Colon (tissue), 2 donors: ENCODE data around the gene EVL.
"Not testable (repeated sequence)": the region's sequence is repeated elsewhere in the genome, so short reads cannot be mapped to it uniquely, and the experiment has no call there.

Experiments used
- FAIRE-seq: peaks from 2 replicates; lab custom pipeline; 2012; peaks lifted over from hg19 to GRCh38; lab: Jason Lieb, UNC
- donor health status: control.
- donor health status: control.

The EVL gene

GRCh38 chr14:100038065-100038464 lies 27.2 kb upstream of the EVL start:
- FAIRE-seq = no peak

GRCh38 chr14:100039903-100040302 lies 25.3 kb upstream of the EVL start:
- no peak for FAIRE-seq

DNA sequence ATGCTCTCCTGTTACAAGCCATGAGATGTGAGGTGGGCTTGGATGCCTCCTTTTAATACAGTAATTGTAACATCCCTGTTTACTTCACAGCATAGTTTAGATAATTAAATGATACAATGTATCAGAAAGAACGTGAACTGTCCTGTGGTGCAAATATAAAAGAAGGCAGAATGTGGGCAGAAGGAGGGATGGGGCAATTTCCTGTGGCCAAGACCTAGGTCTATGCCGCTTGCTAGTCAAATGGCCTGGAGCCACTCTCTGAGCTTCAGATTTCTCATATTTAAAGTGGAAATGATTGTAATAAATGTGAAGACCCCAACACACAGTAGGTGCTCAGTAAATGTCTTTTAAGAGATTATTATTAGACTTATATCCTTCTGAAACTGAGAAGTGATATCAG lies 24.0 kb upstream of the EVL start:
- FAIRE-seq = no peak

DNA sequence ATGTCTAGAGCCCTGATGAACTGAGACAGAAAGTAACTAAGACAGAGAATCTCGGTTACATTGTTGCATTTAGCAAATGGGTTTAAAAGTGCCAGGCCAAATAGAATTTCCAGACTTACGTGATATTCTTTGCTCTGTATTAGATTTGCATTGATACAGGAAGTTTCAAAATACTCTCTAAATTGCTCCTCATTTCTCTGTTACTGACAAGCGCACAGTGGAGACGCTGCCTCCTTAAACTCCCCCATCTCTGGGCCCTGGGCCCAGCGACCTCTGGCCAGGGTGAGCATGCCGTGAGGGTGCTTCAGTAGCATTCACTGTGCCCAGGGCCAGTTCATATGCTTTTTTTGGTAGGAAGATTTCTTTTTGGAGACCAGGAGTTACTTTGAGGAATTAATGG lies 22.9 kb upstream of the EVL start:
- FAIRE-seq = no peak

DNA sequence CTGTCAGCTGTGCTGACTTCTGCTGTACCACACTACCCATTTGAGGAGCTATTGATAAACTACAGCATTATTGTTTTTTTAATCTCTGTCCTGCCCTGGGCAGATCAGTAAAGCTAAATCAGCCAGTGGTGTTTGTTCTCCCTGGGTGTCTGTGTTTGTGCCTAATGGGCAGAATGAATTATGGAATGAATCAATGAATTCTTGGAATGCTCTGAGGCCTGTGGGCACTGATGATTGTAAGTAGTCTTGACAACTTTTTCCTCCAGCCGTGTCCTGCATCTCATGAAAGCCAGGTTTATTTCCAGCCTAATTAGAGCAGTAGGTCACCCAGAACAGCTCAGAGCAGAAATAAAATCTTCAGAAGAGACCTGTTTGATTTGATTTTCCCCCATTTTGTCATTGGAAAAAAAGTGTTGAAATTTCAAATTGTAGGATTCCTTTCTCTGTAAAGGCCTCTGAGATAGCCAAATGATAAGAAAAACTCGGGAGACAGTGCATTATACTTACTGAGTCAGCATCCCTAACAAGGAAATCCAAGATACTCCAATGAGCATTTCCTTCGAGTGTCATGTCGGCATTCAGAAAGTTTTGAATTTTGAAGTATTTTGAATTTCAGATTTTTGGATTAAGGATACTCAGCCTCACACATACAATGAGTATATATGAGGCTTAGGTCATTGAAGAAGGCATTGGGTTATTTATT lies 19.4 kb upstream of the EVL start:
- no peak for FAIRE-seq

- FAIRE-seq = no peak
Measured at GRCh38 chr14:100047600-100047999, 17.6 kb upstream of the EVL start.

DNA sequence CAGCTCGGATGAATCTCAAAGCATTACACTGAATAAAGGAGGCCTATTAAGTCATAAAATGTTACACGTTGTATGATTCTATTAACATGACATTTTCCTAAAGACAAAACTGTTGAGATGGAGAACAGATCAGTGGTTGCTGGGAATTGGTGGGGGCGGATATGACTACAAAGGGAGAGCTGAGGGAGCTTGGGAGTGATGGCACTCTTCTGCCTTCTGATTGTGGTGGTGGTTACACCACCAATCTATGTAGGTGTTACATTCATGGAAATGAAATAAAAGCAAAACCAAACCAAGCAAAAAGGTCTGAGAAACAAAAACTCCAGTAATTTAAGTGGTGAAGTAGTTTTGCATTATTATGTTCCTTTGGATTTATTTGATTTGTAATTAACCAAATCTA lies 16.4 kb upstream of the EVL start:
- no peak for FAIRE-seq

GRCh38 chr14:100049220-100049619 lies 16.0 kb upstream of the EVL start:
- no peak for FAIRE-seq

- FAIRE-seq = no peak
Measured at GRCh38 chr14:100051103-100051502, 14.1 kb upstream of the EVL start.

GRCh38 chr14:100051543-100051942 lies 13.7 kb upstream of the EVL start:
- no peak for FAIRE-seq

- FAIRE-seq = no peak
Measured at GRCh38 chr14:100052819-100053218, 12.4 kb upstream of the EVL start.

- FAIRE-seq = no peak
Measured at GRCh38 chr14:100054316-100055075, 10.7 kb upstream of the EVL start.

DNA sequence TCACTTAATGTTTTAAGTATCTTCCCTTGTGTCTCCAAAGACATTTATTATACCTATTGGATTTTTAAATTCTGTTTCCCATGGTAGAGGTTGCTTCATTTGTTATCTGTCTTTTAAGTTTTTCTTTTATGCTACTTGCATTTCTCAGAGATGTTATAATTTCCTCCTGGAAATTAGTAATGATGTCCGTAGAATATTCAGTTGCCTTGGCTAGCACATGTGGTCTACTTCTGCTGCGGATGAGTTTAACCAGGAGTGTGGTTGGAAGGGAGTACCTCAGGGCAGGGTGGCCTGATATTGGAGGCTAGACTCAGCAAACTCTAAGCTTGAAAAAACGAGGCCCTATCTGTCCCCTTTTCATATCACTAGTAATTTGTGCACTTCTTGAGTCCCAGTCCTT lies 8.8 kb upstream of the EVL start:
- FAIRE-seq = no peak

DNA sequence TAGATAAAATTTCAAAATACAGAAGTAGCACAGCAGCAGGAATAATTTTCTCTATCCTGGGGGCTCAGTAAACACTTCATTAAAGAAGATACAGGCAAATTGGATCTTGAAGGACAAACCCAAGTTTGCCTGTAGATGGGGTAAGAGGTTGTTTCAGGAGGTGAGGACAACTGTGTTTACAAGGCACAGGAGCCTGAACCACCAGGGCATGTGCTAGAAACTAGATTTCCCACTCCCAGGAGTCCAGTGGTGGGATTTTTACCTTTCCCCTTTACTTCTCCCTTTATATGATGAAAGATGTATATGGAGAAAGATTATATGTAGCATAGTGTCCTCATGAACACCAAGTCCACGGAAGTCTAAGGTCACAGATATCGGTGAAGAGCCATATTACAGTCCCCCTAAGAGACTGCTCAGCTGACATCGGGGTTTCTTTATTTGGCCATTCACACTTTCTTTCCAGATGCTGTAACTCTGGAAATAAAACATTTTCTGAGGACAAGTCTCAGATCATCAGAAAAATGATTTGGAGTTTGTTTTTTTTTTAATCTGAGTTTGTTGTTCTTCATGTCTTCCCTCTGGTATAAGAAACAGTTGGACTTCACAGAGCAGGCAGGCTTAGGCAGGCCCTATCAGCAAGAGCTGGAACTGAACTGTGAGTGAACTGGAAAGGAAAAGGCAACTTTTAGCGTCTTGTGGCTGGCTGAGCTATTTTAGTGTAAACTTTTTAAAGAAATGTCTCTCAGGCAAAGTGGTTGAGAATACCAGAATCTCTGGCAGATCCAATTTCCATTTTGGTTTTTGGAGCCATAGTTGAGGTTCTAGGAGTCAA lies 8.0 kb upstream of the EVL start:
- FAIRE-seq = no peak

- FAIRE-seq = no peak
Measured at GRCh38 chr14:100058777-100059437, 6.3 kb upstream of the EVL start.

- no peak for FAIRE-seq
Measured at GRCh38 chr14:100059438-100059781, 5.8 kb upstream of the EVL start.

DNA sequence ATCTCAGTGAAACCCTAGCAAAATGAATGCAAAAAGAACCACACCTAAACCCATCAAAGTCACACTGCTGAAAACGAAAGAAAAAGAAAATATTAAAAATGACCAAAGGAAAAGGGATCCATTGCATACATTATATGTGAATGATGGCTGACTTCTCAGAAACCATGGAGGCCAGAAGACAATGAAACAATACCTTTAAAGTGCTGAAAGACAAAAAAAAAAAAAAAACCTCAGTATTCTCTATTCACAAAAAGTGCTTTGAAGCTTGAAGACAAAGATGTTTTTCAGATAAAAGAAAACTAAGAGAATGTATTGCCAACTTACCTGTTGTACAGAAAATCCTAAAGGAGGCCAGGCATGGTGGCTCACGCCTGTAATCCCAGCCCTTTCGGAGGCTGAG lies 4.5 kb upstream of the EVL start:
- FAIRE-seq = no peak

DNA sequence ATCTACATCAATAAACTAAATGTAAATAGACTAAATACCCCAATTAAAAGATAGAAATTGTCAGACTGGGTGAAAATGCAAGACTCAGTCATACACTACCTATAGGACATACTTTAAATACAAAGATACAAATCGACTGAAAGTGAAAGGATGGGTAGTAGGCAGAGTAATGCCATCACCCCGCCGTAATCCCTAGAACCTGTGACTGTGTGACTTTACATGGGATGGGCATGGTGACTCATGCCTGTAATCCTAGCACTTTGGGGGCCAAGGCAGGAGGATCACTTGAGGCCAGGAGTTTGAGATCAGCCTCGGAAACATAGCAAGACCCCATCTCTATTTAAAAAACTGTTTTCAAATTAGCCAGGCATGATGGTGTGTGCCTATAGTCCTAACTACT lies 2.6 kb upstream of the EVL start:
- FAIRE-seq = no peak

DNA sequence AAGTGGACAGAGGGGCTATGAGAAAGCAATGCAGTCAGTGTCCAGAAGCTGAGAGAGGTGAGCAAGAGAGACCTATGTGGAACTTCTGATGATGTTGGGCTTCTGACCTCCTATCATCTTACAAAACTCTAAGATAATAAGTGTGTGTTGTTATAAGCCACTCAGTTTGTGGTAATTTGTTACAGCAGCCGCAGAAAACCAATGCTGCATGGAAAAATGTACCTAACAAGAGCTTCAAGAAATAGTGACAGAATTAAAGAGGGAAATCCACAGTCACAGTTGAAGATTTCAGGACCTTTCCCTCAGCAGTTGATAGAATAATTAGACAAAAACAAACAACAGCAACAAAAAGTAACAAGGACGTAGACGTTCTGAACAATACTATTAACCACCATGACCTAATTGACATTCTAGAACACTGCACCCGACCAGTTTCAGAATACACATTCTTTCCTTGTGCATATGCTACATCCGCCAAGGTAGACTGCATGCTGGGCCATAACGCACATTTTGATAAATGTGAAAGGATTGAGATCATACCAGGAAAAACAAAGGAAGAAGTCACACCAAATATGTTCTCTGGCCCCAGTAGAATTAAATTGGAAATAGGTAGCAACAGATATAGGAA lies 1.8 kb upstream of the EVL start:
- no peak for FAIRE-seq

- FAIRE-seq = not testable (repeated sequence)
Measured at GRCh38 chr14:100064335-100065092, 708 bp upstream of the EVL start.

DNA sequence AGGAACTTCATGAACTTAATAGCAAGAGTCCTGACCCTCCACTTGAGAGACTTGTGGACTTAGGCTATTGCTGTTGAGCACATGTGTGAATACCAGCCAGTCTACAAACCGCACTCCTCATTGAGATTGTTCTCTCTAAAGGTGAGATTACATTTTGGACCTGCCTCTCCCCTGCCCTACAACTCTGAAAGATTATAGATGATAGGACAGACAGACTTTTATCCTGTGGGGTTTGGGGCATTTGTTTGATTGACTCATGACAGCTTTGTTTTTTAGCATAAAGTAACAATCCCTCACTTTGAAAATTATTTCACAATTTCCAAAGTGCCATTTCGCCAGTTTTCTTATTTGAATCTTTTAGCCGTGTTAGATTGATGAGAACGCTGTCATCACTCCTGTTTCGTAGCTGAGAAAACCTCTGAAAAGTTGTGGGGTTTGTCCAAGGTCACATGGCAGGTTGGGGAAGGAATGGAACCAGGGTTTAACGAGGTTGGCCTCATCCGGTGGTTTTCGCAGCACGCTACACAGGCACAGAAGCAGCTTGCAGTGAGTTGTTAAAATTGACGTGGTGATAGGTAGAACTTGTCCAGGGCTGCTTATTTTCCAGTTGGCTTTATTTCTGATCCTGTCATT lies 836 bp downstream of the EVL start:
- FAIRE-seq = no peak
